RCC 7860 (cell line): ENCODE data around the gene MKI67.

ENCODE experiments used
- DNase-seq: peaks from one replicate; pipeline ENCODE4 v3.0.0-alpha.2; 2015; ENCODE audit warnings: low spot score
- FAIRE-seq: peaks from 2 replicates; lab custom pipeline; 2012; peaks lifted over from hg19 to GRCh38; lab: Jason Lieb, UNC

MKI67 gene

DNA sequence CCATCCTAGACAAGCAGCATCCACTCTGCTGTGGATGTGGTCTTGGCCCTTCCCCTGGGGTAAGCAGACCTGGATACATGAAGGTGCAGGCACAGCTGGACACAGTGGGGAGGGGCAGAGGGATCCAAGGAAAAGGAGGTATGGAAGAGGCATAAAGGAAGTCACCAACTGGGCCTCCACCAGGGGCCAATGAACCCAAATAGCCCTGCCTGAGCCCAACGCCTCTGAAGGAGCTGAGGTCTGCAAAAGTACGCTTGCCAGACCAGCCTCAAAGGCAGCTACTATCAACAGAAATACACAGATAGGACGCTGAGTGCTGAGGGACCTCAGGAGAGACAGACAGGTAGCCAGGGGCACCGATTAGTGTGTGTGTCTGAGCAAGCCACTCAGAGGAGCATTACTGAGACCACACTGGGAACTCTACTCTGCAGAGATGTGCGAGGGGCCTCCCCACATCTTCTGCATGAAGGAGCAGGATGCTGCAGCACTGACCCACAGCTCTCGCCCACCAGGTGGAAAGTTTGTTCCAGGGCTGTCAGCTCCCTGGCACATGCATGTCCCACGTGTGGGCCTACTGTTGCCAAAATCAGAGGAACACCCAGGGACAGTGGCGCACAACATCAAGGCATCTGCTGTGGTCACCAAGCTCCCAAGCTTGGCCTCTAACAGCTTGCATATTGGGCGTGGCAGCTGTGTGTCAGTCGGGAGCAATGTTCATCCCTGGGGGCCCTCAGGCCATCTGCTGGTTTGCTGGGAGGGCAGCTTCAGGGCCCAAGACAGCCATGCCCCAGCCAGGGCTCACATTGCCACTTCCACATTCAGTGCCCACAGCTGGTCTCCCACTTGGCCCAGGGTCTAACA is 40.0 kb downstream of the MKI67 start:
- no peak for FAIRE-seq
- no peak for DNase-seq

DNA sequence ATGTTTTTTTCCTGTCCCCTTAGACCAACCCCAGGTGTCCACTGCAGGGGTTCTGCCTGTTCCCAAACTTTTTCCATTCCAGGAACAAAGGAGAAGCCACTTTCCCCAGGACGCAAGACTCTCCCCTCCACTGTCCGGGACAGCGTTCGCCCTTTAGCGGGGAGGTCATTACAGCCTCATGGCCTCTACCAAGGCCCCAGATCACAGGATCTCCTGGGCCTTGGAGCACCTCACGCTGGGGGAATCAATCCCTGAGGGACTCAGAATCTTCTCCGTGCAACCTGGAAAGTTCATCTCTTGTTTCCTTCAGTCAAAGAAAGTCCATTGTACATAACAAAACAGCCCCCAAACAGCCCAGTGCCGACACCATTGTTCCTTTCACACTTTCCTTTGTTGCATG is 41.2 kb downstream of the MKI67 start:
- DNase-seq (no peak), FAIRE-seq (no peak)

GRCh38 chr10:128084364-128084763 is 41.9 kb downstream of the MKI67 start:
- FAIRE-seq, result no peak

DNA sequence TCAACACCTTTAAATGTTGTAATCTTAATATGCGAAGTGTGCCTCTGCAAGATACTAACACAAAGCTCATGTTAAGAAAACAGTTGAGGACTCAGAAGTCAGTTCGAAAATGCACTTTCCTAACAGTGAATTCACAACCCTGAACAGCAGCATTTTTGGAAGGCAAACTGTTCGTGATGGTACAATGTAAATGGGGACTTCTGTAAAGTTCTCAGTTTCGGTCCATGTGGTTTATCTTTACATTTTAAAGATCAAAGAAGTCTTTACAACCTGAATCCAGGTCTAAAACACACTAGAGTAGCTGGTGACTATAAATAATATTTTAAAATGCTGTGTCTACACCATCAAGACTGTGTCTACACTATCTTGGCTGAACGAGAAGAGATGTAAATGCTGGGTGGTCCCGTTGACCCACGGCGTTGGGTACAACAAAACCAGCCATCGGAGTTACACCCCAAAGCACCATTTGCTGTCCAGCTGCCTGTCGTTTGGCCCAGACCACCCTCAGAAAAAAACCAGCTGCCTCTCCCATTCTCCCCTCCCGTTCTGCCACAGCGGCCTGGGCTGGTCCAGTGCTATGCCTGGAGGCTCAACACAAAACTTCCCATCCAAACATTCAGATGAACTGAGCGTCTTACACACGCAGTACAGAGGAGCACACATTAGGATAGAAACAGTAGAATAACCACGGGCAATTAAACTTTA is 42.9 kb downstream of the MKI67 start:
- DNase-seq, result no peak
- no peak for FAIRE-seq

More at GRCh38 chr10:128084364-128084763, 41.9 kb downstream of the MKI67 start:
- DNase-seq, result no peak

DNA sequence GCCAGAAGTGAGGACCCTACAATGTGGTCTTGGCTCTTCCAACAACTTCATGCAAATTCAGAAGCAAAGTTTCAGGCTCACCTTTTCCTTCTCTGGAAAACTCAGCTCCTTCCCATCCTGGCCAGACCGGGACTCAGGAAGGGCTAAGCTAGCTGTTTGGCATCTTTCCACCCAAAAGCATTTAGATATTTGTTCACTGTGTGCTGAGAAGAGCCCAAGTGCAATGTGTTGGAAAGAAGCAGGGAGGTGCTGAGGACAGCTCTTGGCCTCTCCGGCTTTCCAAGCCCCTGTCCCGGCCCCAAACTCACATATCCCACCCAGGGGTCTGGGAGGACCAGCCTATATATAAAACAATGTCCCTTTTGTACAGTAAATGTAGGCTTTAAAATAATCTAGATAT is 44.5 kb downstream of the MKI67 start:
- DNase-seq (no peak), FAIRE-seq (no peak)

GRCh38 chr10:128081222-128081621 is 45.0 kb downstream of the MKI67 start:
- FAIRE-seq (no peak), DNase-seq (no peak)

GRCh38 chr10:128080641-128081040 is 45.6 kb downstream of the MKI67 start:
- no peak for DNase-seq
- FAIRE-seq, result no peak

- FAIRE-seq, result no peak
- no peak for DNase-seq
Observed at GRCh38 chr10:128080231-128080630, 46.0 kb downstream of the MKI67 start.

GRCh38 chr10:128078136-128078969 is 47.9 kb downstream of the MKI67 start:
- DNase-seq (no peak), FAIRE-seq (no peak)

GRCh38 chr10:128077155-128077875 is 48.9 kb downstream of the MKI67 start:
- FAIRE-seq, result no peak
- no peak for DNase-seq

DNA sequence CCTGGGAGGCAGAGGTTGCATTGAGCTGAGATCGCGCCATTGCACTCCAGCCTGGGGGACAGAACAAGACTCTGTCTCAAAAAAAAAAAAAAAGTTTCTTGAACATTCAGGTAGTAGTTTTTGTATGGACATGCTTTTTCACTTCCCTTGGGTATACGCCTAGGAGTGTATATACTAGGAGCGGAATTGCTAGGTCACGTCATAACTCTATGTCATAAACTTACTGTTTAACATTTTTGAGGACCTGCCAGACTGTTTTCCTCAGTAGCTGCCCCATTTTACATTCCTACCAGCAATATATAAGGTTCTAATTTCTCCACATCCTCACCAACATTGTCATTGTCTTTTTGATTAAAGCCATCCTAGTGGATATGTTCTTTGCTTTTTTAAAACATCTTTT is 51.6 kb downstream of the MKI67 start:
- no peak for DNase-seq
- no peak for FAIRE-seq

DNA sequence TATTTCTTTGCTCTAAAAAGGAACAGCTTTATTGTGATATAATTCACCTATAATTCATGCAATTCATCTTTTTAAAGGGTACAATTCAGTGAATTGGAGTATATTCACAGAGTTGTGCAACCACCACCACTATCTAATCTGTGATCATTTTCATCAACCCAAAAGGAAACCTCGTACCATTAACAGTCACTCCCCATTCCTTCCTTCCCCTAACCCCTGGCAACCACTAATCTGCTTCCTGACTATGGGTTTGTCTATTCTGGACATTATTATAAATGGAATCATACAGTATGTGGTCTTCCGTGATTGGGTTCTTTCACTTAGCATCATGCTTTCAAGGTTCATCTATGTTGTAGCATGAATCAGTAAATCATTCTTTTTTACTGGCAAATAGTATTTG is 52.3 kb downstream of the MKI67 start:
- no peak for FAIRE-seq
- no peak for DNase-seq

DNA sequence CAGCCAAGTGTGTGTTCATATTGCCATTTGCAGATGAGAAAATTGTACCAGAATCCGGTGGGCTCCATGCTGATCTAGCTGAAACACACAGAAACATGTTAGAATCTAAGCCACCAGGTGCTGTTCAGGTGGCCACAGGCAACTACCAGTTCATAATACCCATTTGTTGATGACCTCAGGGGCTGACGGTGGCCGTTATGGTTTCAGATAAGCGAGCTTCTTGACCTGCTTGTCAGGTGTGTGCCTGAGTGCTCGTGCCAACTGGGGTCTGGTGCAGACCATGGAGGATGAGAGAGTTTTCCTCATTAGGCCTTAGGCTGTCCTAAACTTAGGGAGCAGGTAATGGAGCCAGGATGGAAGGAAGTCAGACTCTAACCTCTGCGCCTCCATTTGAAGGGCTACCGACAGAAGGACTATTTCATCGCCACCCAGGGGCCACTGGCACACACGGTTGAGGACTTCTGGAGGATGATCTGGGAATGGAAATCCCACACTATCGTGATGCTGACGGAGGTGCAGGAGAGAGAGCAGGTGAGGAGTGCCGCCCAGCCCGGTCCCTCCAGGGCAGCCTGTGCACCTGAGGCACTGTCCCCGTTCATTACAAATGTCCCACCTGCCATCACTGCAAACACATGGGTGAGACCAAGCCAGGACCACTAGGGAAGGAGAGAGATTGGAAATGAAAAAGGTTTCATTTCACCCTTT is 53.1 kb downstream of the MKI67 start:
- no peak for DNase-seq
- FAIRE-seq, result no peak

GRCh38 chr10:128072046-128072445 is 54.2 kb downstream of the MKI67 start:
- FAIRE-seq, result no peak
- no peak for DNase-seq

GRCh38 chr10:128071417-128071782 is 54.8 kb downstream of the MKI67 start:
- DNase-seq (no peak), FAIRE-seq (no peak)

- FAIRE-seq, result no peak
Observed at GRCh38 chr10:128070721-128071416, 55.4 kb downstream of the MKI67 start.

DNA sequence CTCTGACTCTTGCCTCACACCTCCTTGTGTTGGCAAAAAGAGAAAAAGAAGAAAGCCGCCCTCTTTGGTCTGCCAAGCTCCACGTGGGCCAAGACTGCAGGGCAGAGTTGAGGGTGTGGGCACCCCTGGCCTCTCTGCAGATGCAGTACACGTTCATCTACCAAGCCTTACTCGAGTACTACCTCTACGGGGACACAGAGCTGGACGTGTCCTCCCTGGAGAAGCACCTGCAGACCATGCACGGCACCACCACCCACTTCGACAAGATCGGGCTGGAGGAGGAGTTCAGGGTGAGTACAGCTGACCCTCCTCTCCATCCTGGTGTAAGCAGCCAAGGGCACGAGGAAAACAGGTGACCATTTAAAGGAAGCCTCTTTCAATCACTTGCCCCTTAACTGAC is 56.1 kb downstream of the MKI67 start:
- DNase-seq (no peak), FAIRE-seq (no peak)

More at GRCh38 chr10:128070721-128071416, 55.4 kb downstream of the MKI67 start:
- DNase-seq, result no peak

GRCh38 chr10:128069351-128070051 is 56.7 kb downstream of the MKI67 start:
- FAIRE-seq, result no peak
- DNase-seq, result peak; percentile 64
